AG10803 (cell line): ENCODE results near the gene UNC5B.
A peak's percentile ranks its signal among the peaks of the same experiment; 100 is the strongest.
"Not testable (repeated sequence)": the region's sequence is repeated elsewhere in the genome, so short reads cannot be mapped to it uniquely, and the experiment has no call there.

Experiments used
- DNase-seq: peaks from one replicate; pipeline ENCODE4 v3.0.0; 2010; ENCODE audit warnings: low read depth
- H3K4me3 ChIP-seq: 2 replicates; pipeline ENCODE4 v1.5.1; 2011; ENCODE audit warnings: mild to moderate bottlenecking, low read length, control low read depth
- TF ChIP-seq, protein P1 (sequence below): conservative IDR thresholded peaks from 2 replicates; pipeline ENCODE4 v1.5.1; 2011; ENCODE audit warnings: mild to moderate bottlenecking, low read length, control low read depth, inconsistent platforms

The UNC5B gene

DNA sequence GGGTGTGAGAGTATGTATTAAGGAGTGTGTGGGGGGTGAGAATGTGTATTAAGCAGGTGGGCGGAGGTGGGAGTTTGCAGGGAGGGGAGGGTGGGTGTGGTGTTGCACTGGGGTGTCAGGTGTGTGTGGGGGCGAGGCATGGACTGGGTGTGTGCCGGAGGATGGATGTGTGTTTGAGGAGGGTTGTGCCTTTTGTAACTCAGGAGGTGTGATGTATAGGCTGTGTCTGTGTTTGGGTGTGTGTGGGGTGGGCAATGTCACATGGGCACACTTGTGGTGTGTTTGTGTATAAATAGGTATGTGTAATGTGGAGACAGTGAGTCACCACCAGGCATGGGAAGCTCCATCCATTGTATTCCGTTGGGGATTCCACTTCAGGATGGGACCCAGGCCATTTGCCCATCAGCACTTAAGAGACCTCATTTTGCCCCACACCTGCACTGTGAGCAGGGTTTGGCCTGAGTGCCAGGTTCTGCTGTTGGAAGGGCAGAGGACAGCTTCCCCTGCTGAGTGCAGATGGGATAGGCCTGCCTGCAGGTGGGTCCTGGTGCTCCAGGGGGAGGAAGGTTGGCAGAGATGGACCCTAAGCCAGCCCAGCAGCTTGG is 5.8 kb downstream of the UNC5B start:
- H3K4me3 ChIP-seq = peak overlapping the region; percentile 61
- peak; percentile 57 for DNase-seq
- TF ChIP-seq, protein P1, sequence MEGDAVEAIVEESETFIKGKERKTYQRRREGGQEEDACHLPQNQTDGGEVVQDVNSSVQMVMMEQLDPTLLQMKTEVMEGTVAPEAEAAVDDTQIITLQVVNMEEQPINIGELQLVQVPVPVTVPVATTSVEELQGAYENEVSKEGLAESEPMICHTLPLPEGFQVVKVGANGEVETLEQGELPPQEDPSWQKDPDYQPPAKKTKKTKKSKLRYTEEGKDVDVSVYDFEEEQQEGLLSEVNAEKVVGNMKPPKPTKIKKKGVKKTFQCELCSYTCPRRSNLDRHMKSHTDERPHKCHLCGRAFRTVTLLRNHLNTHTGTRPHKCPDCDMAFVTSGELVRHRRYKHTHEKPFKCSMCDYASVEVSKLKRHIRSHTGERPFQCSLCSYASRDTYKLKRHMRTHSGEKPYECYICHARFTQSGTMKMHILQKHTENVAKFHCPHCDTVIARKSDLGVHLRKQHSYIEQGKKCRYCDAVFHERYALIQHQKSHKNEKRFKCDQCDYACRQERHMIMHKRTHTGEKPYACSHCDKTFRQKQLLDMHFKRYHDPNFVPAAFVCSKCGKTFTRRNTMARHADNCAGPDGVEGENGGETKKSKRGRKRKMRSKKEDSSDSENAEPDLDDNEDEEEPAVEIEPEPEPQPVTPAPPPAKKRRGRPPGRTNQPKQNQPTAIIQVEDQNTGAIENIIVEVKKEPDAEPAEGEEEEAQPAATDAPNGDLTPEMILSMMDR = no peak

DNA sequence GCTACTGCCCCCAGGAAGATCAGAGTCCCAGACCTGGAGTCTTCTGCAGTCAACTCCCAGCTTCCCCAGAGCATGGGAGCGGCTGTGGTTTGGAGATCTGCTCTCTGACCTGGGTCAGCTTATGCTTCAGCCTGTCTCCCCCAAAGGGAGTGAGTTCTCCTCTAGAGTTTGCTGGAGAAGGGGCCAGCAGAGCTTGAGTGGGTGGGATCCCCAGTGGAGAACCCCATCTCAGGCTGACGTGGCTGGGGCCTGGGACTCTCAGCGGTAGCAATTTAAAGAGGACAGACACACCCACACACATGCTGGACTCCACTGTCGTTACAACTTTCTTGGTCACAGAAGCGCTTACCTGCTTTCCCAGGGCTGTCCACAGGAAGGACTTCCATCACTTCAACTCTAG is 6.3 kb downstream of the UNC5B start:
- no peak for DNase-seq
- no peak overlapping the region for H3K4me3 ChIP-seq
- TF ChIP-seq, protein P1 = no peak

DNA sequence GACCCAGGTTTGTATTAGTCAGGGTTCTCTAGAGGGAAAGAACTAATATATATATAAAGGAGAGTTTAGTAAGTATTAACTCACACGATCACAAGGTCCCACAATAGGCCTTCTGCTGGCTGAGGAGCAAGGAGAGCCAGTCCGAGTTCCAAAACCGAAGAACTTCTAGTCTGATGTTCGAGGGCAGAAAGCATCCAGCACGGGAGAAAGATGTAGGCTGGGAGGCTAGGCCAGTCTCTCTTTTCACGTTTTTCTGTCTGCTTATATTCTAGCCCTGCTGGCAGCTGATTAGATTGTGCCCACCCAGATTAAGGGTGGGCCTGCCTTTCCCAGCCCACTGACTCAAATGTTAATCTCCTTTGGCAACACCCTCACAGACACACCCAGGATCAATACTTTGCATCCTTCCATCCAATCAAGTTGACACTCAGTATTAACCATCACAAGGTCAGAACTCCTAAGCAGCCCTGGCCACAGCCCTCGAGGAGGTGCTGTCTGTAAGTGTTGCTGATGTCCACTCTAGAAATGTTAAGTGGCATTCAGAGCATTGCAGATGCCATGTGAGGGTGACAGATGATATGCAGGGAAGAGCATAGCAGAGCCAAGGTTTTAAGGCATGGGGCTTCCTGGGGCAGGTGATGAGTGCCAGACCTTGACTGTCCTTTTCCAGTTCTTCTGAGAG is 7.0 kb downstream of the UNC5B start:
- not testable (repeated sequence) for H3K4me3 ChIP-seq, DNase-seq

DNA sequence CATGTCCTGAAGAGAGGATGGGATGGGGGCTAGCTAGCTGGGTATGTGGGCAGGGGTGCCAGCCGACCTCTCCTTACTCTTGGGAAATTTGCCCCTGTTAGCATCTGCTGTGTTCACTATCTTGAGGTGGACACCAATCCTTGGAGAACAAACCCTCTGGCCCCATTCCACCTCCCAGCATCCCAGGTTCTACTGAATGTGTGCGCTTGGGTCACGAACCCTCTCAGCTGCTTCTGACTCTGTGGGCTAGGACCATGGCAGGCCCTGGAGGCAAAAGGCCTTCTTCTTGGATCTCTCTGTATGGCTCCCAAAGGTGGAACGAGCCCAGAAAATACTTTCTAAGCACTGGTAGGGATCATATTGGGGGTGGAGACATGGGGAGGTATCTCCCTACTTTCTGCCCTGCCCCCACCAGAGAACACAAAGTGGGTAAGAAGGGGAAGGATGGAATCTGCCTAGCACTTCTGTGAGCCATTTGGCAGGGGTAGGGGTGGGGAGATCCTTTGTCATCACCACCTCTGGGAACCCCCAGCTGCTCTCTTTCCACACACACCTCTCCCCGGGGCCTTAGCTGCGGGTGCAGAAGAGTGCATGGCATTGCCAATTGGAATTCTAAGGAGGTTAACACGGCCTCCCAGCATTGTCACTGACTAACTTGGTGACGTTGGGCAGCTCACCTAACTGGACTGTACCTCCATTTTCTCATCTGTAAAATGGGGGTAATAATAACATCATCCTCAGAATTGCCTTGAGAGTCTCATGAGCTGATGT is 7.7 kb downstream of the UNC5B start:
- TF ChIP-seq, protein P1 = no peak
- no peak overlapping the region for H3K4me3 ChIP-seq
- DNase-seq = no peak

DNA sequence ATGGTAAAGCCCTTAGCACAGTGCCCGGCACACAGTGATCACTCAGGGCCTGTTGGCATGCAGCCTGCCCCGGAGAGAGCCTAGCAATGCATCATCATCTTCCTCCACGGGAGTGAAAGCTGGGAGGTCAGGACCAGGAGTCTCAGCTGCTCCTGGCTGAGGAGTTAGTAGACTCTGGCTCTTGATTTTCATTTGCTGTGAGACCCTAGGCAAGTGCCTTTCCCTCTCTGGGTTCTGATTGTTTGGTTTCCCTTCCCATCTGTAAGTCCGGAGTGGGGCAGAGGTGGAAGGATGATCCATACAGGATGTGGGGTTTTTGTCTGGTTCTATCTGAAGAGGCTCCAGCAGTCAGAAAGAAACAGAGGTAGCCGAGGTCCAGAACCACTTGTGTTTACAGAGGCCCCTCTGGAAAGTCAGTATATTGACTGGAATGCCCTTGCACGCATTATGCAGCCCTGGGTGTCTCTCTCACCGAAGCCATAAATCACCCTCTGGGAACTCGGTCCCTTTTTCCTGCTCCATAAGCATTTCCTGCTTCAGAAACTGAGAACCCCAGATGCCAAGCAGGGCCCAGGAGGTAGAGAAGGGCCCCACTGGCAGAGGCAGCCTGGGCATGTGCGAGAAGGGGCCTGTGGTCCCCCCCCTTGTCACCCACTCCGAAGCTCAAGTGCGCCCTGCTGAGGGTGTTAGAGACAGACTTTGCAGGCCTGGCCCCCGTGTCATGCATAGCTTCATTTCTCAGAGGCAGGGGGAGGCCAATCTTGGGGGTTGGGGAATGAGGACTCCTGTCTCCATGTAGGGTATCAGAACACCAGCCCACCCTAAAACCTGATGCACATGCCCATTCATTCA is 8.5 kb downstream of the UNC5B start:
- TF ChIP-seq, protein P1 = no peak
- H3K4me3 ChIP-seq = no peak overlapping the region
- no peak for DNase-seq

DNA sequence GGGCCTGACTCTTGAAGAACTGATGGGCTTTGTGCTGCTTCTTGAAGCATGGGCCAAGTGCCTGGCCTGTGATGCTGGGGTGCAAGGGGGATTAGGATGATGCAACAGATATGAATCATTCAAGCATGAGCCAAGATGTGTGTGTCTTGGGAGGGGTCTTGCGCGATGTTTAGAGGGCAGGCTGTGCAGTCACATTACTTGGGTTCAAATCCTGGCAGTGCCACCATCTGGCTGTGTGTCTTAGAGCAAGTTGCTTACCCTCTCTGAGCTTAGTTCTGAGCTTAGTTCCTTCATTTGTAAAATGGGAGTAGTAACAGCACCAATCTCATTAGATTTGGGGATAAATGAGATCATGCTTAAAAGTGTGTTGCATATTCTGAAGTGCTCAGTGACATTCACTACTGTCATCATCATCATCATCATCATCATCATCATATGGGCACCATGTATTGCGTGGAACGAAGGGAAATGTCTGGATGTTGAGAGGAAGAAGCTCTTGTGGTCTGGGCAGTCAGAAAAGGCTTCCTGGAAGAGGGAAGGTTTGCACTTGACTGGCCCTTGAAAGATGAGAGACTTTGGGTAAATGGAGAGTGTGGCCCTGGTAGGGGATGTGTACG is 9.3 kb downstream of the UNC5B start:
- no peak for DNase-seq
- no peak overlapping the region for H3K4me3 ChIP-seq
- TF ChIP-seq, protein P1 = no peak
